ENCODE data around the gene GNAS-AS1. TPM values are rescaled to one million over a fixed set of nuclear protein-coding genes. Genes with fewer than 3 reads are reported as not detected.

GNAS-AS1 gene
- total RNA-seq, 1 donor from 2014 or later = 5.9 TPM

DNA sequence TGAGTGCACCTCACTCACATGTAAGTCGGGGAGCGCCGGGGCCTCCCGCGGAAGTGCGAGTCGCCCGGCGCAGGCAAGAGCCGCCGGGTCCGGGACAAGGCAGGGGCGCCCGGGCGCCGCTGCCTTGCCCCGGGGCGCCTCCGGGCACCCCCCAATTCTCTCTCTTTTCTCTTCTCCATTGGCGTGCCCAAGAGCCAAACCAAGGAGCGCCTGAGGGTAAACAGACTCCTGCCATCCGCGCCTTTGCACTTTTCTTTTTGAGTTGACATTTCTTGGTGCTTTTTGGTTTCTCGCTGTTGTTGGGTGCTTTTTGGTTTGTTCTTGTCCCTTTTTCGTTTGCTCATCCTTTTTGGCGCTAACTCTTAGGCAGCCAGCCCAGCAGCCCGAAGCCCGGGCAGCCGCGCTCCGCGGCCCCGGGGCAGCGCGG lies 38.6 kb upstream of the GNAS-AS1 start:
- Mint-ChIP-seq H3K36me3 (peaks cover 2% of the 10 kb centered on the region), H3K27ac (peak overlapping the region; percentile 79), H3K9me3 (no peaks in the 10 kb centered on the region), H3K4me1 (peaks cover 25% of the 10 kb centered on the region), H3K27me3 (ENCODE audit: low read depth) (no peaks in the 10 kb centered on the region), H3K4me3 (peak overlapping the region; percentile 76)
- TF ChIP-seq CTCF (IDR thresholded peaks at IDR 0.05; ENCODE audit: unreplicated experiment) = no peak
- no peak for DNase-seq (ENCODE audit: low spot score in 2 of 2, unreplicated experiment in 2 of 2)

DNA sequence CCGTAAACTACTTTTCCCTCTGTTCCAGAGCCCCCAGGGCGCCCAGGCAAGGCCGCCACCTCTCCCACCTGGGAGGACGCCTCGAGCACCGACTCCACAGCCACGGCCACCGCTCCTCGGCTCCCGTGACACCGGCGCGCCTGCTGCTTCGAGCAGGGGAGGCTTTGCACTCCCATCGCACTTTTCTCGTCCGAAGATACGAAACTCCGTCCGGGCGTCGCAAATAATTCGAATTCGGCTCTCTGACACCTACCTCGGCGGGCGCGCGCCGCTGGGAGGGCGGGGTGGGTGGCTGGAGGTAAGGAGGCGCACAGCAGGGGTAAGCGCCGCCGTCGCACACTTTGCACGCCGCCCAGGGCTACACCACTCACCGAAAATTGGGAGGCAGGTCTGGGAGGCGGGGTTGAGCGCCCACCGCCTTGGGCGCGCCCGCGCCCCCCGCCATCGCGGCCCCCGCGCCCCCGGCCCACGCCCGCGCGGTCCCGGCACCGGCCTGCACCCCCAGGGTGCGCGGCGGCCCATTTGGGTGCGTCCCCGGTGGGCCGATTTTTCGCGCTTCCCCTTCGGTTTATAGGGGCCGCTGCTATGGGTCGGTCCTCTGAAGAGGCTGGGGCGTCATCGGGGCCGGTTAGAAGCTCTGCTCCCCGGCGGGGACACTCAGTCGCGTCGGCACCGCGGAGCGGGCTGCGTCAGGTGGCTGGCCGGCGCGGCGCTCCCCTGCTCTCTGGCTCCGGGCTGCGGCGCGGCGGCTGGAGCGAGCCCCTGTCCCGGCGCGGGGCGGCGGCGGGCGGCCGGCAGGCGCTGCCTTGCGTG lies 38.0 kb upstream of the GNAS-AS1 start:
- no peaks in the 10 kb centered on the region for H3K27me3 Mint-ChIP-seq (ENCODE audit: low read depth)
- H3K27ac Mint-ChIP-seq = peak overlapping the region; percentile 95
- no peaks in the 10 kb centered on the region for H3K9me3 Mint-ChIP-seq
- peak; percentile 68 to 83 for DNase-seq (ENCODE audit: low spot score in 2 of 2, unreplicated experiment in 2 of 2)
- TF ChIP-seq CTCF (IDR thresholded peaks at IDR 0.05; ENCODE audit: unreplicated experiment) = no peak
- peaks cover 2% of the 10 kb centered on the region for H3K36me3 Mint-ChIP-seq
- H3K4me3 Mint-ChIP-seq = peak overlapping the region; percentile 84
- H3K4me1 Mint-ChIP-seq = peaks cover 22% of the 10 kb centered on the region

GRCh38 chr20:58888103-58888502 lies 37.4 kb upstream of the GNAS-AS1 start:
- TF ChIP-seq CTCF (IDR thresholded peaks at IDR 0.05; ENCODE audit: unreplicated experiment) = no peak
- Mint-ChIP-seq H3K9me3 (no peaks in the 10 kb centered on the region), H3K4me3 (peak overlapping the region; percentile 84), H3K36me3 (peaks cover 2% of the 10 kb centered on the region), H3K27me3 (ENCODE audit: low read depth) (no peaks in the 10 kb centered on the region), H3K27ac (peak overlapping the region; percentile 95), H3K4me1 (peaks cover 23% of the 10 kb centered on the region)
- no peak for DNase-seq (ENCODE audit: low spot score in 2 of 2, unreplicated experiment in 2 of 2)

- Mint-ChIP-seq H3K36me3 (peaks cover 2% of the 10 kb centered on the region), H3K9me3 (no peaks in the 10 kb centered on the region), H3K4me3 (no peak overlapping the region), H3K4me1 (peaks cover 30% of the 10 kb centered on the region), H3K27me3 (ENCODE audit: low read depth) (no peaks in the 10 kb centered on the region), H3K27ac (no peak overlapping the region)
- no peak for TF ChIP-seq CTCF (IDR thresholded peaks at IDR 0.05; ENCODE audit: unreplicated experiment)
- DNase-seq (ENCODE audit: low spot score in 2 of 2, unreplicated experiment in 2 of 2) = no peak
These were observed 35.8 kb upstream of the GNAS-AS1 start for GRCh38 chr20:58886546-58886945.

DNA sequence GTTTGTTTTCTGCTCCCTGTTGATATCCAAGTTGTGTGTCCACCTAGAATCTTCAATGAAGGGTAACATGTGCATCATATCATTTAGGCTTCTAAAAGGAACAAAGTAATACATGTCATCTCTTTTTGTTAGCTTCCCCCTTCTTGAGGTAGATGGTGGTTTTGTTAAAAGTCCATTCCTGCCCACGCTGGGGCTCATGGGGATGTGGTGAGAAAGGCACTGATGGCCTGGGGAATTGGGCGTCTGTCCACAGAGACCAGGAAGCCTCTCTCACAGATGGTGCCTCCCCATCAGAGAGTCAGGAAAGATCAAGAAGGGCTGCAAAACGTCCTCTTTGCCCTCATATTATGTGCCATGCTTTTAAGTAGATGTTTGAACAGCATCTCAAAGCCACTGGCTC lies 34.3 kb upstream of the GNAS-AS1 start:
- H3K36me3 Mint-ChIP-seq = peaks cover 2% of the 10 kb centered on the region
- H3K4me1 Mint-ChIP-seq = peaks cover 38% of the 10 kb centered on the region
- no peak overlapping the region for H3K4me3 Mint-ChIP-seq
- no peaks in the 10 kb centered on the region for H3K9me3 Mint-ChIP-seq
- DNase-seq (ENCODE audit: low spot score in 2 of 2, unreplicated experiment in 2 of 2) = no peak
- H3K27me3 Mint-ChIP-seq (ENCODE audit: low read depth) = no peaks in the 10 kb centered on the region
- TF ChIP-seq CTCF (IDR thresholded peaks at IDR 0.05; ENCODE audit: unreplicated experiment) = no peak
- H3K27ac Mint-ChIP-seq = no peak overlapping the region

Data from mesothelial cell of epicardium (in vitro differentiated cells).